Testis (tissue), 2 donors: ENCODE measurements around the gene SUMO1.

ENCODE experiments used
- POLR2A ChIP-seq: fragments of 450-650 bp; IDR thresholded peaks from one replicate; pipeline ENCODE4 v1.6.1; 2017; ENCODE audit warnings: antibody characterized with exemption, mild to moderate bottlenecking, moderate library complexity
- TF ChIP-seq, protein P1 (sequence below), 3 experiments: fragments of 450-650 bp in 2 of 3; fragments of 200-600 bp in 1 of 3; sonication (generic) in 1 of 3; IDR thresholded peaks; one replicate each; pipeline ENCODE4 v1.5.1; 2016 to 2019; ENCODE audit warnings: antibody characterized with exemption in 3 of 3, mild to moderate bottlenecking in 2 of 3, moderate library complexity in 1 of 3

- TF ChIP-seq POLR2A: no peak
- TF ChIP-seq, protein P1, sequence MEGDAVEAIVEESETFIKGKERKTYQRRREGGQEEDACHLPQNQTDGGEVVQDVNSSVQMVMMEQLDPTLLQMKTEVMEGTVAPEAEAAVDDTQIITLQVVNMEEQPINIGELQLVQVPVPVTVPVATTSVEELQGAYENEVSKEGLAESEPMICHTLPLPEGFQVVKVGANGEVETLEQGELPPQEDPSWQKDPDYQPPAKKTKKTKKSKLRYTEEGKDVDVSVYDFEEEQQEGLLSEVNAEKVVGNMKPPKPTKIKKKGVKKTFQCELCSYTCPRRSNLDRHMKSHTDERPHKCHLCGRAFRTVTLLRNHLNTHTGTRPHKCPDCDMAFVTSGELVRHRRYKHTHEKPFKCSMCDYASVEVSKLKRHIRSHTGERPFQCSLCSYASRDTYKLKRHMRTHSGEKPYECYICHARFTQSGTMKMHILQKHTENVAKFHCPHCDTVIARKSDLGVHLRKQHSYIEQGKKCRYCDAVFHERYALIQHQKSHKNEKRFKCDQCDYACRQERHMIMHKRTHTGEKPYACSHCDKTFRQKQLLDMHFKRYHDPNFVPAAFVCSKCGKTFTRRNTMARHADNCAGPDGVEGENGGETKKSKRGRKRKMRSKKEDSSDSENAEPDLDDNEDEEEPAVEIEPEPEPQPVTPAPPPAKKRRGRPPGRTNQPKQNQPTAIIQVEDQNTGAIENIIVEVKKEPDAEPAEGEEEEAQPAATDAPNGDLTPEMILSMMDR (IDR thresholded peaks at IDR 0.05): no peak
Observed at GRCh38 chr2:202201220-202202160, 36.9 kb downstream of the SUMO1 start.
